NB4 (cell line): ENCODE results near the gene CEMIP.

Experiments used
- DNase-seq: peaks from one replicate; pipeline ENCODE4 v3.0.0; 2010; ENCODE audit warnings: low read depth
- H3K4me3 ChIP-seq: one replicate; pipeline ENCODE4 v1.5.1; 2011; ENCODE audit warnings: mild to moderate bottlenecking, low read depth, low read length, moderate library complexity
- MYC ChIP-seq: IDR thresholded peaks from 2 replicates; pipeline ENCODE4 v1.6.1; 2011; ENCODE audit warnings: low read depth, low read length
- POLR2A ChIP-seq: IDR thresholded peaks from 2 replicates; pipeline ENCODE4 v1.6.1; 2011; ENCODE audit warnings: mild to moderate bottlenecking; ENCODE audit not compliant: insufficient read length; ENCODE audit errors: extremely low read depth
- TF ChIP-seq, protein P1 (sequence below): IDR thresholded peaks from 2 replicates; pipeline ENCODE4 v1.6.1; 2011; ENCODE audit warnings: low read depth, low read length
- TF ChIP-seq, protein P2 (sequence below): IDR thresholded peaks from one replicate; pipeline ENCODE4 v1.5.1; 2012; ENCODE audit warnings: low read depth, low read length

Gene CEMIP

GRCh38 chr15:80777826-80778620 is 1.1 kb upstream of the CEMIP start:
- TF ChIP-seq, protein P1, sequence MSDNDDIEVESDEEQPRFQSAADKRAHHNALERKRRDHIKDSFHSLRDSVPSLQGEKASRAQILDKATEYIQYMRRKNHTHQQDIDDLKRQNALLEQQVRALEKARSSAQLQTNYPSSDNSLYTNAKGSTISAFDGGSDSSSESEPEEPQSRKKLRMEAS, result no peak
- TF ChIP-seq MYC, result no peak
- no peak for TF ChIP-seq POLR2A
- TF ChIP-seq, protein P2, sequence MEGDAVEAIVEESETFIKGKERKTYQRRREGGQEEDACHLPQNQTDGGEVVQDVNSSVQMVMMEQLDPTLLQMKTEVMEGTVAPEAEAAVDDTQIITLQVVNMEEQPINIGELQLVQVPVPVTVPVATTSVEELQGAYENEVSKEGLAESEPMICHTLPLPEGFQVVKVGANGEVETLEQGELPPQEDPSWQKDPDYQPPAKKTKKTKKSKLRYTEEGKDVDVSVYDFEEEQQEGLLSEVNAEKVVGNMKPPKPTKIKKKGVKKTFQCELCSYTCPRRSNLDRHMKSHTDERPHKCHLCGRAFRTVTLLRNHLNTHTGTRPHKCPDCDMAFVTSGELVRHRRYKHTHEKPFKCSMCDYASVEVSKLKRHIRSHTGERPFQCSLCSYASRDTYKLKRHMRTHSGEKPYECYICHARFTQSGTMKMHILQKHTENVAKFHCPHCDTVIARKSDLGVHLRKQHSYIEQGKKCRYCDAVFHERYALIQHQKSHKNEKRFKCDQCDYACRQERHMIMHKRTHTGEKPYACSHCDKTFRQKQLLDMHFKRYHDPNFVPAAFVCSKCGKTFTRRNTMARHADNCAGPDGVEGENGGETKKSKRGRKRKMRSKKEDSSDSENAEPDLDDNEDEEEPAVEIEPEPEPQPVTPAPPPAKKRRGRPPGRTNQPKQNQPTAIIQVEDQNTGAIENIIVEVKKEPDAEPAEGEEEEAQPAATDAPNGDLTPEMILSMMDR, result no peak
- no peak overlapping the region for H3K4me3 ChIP-seq
- no peak for DNase-seq

GRCh38 chr15:80778621-80778963 is 578 bp upstream of the CEMIP start:
- TF ChIP-seq, protein P2, result no peak
- TF ChIP-seq POLR2A (no peak), MYC (no peak)
- TF ChIP-seq, protein P1, result no peak
- no peak for DNase-seq
- no peak overlapping the region for H3K4me3 ChIP-seq

DNA sequence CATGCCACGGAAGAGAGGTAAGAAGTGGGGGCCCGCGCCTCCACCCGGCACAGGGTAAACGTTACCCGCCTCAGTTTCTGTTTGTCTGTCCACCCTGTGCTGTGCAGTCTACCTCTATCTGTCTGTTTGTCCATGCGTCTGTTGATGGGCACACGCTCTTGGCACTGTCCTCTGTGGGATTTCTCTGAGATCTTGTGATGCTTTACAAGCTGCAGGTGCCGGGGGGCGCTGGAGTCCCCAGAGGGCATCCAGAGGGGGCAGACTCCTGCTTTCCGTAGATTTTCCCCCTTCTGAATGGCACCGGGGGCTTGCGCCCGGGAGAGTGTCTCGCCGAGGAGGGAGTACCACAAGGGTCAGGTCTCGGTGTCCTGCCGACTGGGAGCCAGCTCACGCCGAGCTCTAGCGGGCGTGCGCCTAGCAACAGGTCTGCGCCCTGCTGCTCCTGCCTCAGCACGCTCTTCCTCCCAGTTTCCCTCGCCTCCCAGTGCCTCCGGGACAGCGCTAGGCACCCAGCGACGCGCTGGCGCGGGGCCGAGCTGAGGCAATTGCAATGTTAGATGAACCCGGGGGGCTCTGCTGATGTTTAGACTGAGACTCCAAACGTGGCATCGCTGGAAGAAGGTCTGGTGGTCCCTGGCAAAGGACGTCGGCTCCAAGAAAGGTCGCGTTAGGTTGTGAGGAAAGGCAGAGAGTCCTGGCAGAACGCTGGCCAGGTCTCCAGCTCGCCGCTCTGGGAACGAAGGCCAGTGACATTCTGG is 667 bp downstream of the CEMIP start:
- no peak overlapping the region for H3K4me3 ChIP-seq
- TF ChIP-seq, protein P2, result no peak
- TF ChIP-seq POLR2A (no peak), MYC (no peak)
- TF ChIP-seq, protein P1, result no peak
- DNase-seq, result no peak

- TF ChIP-seq, protein P2, result no peak
- no peak for TF ChIP-seq MYC
- TF ChIP-seq, protein P1, result no peak
- TF ChIP-seq POLR2A, result no peak
- no peak overlapping the region for H3K4me3 ChIP-seq
- DNase-seq, result no peak
Observed at GRCh38 chr15:80780416-80781221, 1.4 kb downstream of the CEMIP start.

DNA sequence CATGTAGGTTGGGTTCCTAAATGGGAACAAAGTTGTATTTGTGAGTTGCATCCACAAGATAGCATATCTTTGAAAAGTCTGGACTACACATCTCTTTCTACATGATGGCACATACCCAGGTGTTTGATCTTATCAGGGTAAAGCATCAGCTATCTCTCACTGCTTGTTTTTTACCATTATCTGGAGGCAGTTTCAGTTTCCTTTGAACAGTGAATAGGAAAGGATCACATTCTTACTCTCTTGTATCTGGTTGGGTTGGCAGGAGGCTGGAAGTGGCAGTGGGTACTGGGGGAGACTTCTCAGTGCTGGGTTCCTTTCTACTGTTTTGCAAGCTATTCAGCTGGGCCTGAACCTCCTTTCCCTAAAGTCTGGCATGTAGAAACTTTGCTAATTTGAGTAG is 4.1 kb downstream of the CEMIP start:
- H3K4me3 ChIP-seq, result no peak overlapping the region
- DNase-seq, result no peak
- TF ChIP-seq, protein P1, result no peak

DNA sequence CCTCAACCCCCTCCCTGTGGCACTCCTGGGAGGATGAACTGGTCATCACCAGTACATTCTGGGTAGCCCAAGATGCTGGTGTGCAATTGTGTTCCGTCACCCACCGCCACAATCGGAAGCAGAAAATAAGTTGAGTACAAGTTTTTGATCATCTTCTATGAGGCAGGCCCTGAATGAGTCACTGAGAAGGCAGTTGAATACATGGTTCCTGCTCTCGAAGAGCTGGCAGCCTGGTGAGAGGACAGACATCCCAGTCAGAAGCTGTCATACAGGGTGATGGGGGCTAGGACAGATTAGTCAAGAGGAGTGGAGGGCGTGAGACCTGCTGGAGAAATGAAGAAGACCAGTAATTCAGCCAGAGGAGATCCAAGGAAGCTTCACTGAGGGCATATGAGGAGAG is 6.2 kb downstream of the CEMIP start:
- H3K4me3 ChIP-seq, result no peak overlapping the region
- TF ChIP-seq MYC (no peak), POLR2A (no peak)
- TF ChIP-seq, protein P1, result no peak
- DNase-seq, result no peak
